ENCODE results near the gene SERINC4.
"Not testable (repeated sequence)": the region's sequence is repeated elsewhere in the genome, so short reads cannot be mapped to it uniquely, and the experiment has no call there.

DNA sequence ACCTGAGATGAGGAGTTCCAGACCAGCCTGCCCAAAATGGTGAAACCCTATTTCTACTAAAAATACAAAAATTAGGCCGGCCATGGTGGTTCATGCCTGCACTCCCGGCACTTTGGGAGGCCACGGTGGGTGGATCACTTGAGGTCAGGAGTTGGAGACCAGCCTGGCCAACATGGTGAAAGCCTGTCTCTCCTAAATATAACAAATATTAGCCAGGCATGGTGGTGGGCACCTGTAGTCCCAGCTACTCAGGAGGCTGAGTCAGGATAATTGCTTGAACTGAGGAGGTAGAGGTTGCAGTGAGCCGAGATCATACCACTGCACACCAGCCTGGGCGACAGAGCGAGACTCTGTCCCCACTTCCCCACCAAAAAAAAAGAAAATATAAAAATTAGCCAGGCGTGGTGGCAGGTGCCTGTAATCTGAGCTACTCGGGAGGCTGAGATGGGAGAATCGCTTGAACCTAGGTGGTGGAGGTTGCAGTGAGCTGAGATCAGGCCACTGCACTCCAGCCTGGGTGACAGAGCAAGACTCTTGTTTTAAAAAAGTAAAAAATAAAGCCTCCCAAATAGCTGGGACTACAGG is 30.8 kb upstream of the SERINC4 start:
- TF ChIP-seq POLR2AphosphoS5, SPI1, POLR2A, TAF1, POU2F2 (IDR thresholded peaks at IDR 0.05; ENCODE audit: low read depth, low read length): not testable (repeated sequence)
